AG04449 (cell line): Measurements from ENCODE around the gene THADA.

Experiments
- CTCF ChIA-PET: fragments of 350-600 bp; formaldehyde crosslinking; extraction: SDS; loops from one replicate; lab custom pipeline; 2021; ENCODE audit warnings: antibody characterized with exemption; lab: Yijun Ruan, JAX
- POLR2A ChIA-PET: fragments of 400-600, 350-600 bp; formaldehyde crosslinking; extraction: SDS; loops from one replicate; lab custom pipeline; 2020; ENCODE audit warnings: antibody characterized with exemption, inconsistent platforms; lab: Yijun Ruan, JAX
- DNase-seq: peaks from one replicate; pipeline ENCODE4 v3.0.0-alpha.2; 2010; ENCODE audit warnings: low read depth, low spot score
- H3K4me3 ChIP-seq: 2 replicates; pipeline ENCODE4 v1.5.1; 2011; ENCODE audit warnings: low read depth, mild to moderate bottlenecking, control low read depth, low read length
- CTCF ChIP-seq: IDR thresholded peaks from one replicate; pipeline ENCODE4 v1.5.1; 2011; ENCODE audit warnings: mild to moderate bottlenecking, moderate library complexity, low read length, control low read depth, inconsistent platforms; ENCODE audit not compliant: insufficient read depth; ENCODE audit errors: missing control alignments

THADA gene

DNA sequence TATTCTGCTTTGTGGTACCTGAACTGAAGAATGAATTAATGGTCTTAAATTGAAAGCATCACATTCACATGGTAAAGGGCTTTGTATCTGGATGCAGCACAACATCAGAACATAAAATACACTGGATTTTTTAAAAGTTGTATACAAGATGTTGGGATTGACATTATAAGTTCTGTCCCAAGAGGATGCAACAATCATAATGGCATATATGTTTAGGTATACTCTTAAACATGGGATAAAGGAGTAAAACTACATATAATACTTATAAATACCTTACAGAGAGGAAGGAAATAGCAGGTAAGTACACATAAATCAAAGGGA lies 171.9 kb downstream of the THADA start:
- CTCF ChIA-PET, result interaction anchor here (1.1 kb wide), 1 partner anchor 9 kb away, joined by 3 read pairs; no protein-coding TSS in a partner anchor
- no peak for DNase-seq
- POLR2A ChIA-PET, result no interaction called here
- no peak overlapping the region for H3K4me3 ChIP-seq
- TF ChIP-seq CTCF, result no peak

GRCh38 chr2:43421194-43421593 lies 174.6 kb downstream of the THADA start:
- POLR2A ChIA-PET, result no interaction called here
- no peak for TF ChIP-seq CTCF
- no peak for DNase-seq
- CTCF ChIA-PET, result no interaction called here
- no peak overlapping the region for H3K4me3 ChIP-seq

DNA sequence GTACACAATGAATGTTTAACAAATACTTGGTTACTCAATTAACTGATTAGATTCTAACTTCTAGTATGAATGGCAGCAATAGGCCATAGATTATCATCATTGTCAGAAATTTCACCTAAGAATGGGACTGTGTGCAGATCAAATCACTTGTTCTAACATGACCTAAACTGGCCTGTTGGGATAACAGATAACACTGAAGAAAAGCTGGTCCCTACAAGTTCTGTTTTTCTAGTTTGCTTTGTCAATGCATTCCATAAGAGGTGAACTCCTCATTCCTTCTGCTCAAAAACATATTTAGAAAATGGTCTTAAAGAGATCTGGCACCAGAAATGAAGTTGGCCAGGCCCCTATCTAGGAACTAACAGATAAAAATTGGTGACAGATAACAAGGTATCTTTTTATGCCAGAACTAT lies 175.4 kb downstream of the THADA start:
- TF ChIP-seq CTCF, result no peak
- no peak overlapping the region for H3K4me3 ChIP-seq
- ChIA-PET CTCF (no interaction called here), POLR2A (no interaction called here)
- no peak for DNase-seq

DNA sequence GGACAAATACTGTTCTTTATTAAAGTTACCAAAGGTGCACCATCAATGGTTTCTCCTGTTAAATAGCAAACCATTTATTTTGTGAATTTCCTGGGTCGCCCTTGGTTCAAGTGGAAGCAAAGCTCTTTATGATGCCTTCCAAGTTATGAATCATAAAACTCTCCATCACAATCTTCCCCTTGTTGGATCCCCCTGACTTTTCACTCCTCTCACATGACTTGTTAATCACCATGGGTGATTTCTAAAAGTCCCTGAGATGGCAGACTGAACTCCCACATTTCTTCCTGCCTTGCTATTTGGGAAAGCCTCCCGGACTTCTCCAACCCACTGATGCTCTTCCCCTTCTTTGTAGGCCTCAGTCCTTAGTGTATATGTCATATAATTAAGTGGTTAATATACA lies 176.0 kb downstream of the THADA start:
- H3K4me3 ChIP-seq, result no peak overlapping the region
- CTCF ChIA-PET, result no interaction called here
- TF ChIP-seq CTCF, result no peak
- DNase-seq, result no peak
- POLR2A ChIA-PET, result no interaction called here

GRCh38 chr2:43419243-43419642 lies 176.6 kb downstream of the THADA start:
- no peak for DNase-seq
- no peak overlapping the region for H3K4me3 ChIP-seq
- CTCF ChIA-PET, result no interaction called here
- POLR2A ChIA-PET, result no interaction called here
- TF ChIP-seq CTCF, result no peak

DNA sequence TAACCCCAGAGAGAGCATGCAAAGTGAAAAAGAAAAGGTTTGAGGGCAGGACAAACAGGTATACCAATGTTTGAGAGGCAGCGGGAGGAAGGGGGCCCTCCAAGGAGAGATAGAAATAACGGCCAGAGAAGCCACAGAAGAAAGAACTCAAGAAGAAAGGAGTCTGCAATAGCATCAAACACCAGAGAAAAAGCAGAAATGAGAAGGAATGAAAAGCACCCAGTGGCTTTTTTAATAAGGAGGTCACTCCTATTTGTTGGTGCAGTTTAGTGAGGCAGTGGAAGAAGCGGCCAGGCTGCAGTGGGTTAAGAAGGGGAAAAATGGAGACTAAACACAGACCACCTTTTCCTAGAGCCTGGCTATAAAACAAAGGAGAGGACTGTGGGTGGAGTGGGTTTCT lies 177.2 kb downstream of the THADA start:
- ChIA-PET POLR2A (no interaction called here), CTCF (no interaction called here)
- H3K4me3 ChIP-seq, result no peak overlapping the region
- no peak for TF ChIP-seq CTCF
- no peak for DNase-seq
